Nephron (organoid): ENCODE results near the gene PPIF.

Experiments
- H3K27ac Mint-ChIP-seq, 3 experiments: 2 replicates each; pipeline ENCODE4 v1.8.0; 2020; ENCODE audit warnings: mixed read lengths in 3 of 3, mild to moderate bottlenecking in 2 of 3, moderate library complexity in 1 of 3
- H3K27me3 Mint-ChIP-seq: 2 replicates; pipeline ENCODE4 v1.8.0; 2021; ENCODE audit warnings: low read depth, mild to moderate bottlenecking, moderate library complexity, mixed read lengths
- H3K36me3 Mint-ChIP-seq: 2 replicates; pipeline ENCODE4 v1.8.0; 2020; ENCODE audit warnings: low read depth, mixed read lengths
- H3K4me1 Mint-ChIP-seq: 2 replicates; pipeline ENCODE4 v1.8.0; 2020; ENCODE audit warnings: mixed read lengths
- H3K4me3 Mint-ChIP-seq, 3 experiments: 2 replicates each; pipeline ENCODE4 v1.8.0; 2020; ENCODE audit warnings: mild to moderate bottlenecking in 3 of 3, mixed read lengths in 3 of 3, moderate library complexity in 2 of 3
- H3K9me3 Mint-ChIP-seq: 2 replicates; pipeline ENCODE4 v1.8.0; 2020; ENCODE audit warnings: mixed read lengths
- TF ChIP-seq, protein P1 (sequence below), 3 experiments: fragments of 200-600 bp; sonication (generic); IDR thresholded peaks; one replicate each; pipeline ENCODE4 v1.5.0; 2021; ENCODE audit warnings: antibody characterized with exemption in 3 of 3; ENCODE audit not compliant: unreplicated experiment in 3 of 3

PPIF gene

DNA sequence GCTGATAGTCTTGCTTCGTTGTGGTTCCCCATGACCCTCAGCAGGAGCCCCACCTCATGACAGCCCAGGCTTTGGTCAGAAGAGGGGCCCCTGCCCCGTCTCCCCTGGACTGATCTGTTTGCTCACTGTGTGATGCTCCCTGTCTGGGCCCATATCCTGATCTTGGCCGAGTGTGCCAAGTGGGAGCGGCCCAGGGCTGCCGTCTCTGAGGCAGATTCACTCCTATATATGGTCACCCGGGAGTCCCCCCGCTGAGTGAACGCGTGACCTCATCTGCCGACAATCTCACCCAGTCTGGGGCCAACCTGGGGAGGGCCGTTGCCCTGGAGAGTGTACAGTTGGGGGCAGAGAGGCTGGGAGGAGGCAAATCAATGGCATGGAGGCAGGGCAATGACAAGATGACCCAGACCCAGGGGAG lies 34.5 kb downstream of the PPIF start:
- Mint-ChIP-seq H3K27me3 (no peaks in the 10 kb centered on the region), H3K27ac (peak overlapping the region; percentile 65 to 97 (median 94)), H3K9me3 (no peaks in the 10 kb centered on the region), H3K4me1 (peaks cover 16% of the 10 kb centered on the region), H3K36me3 (peaks cover 6% of the 10 kb centered on the region), H3K4me3 (peak overlapping the region in 1 of 3 experiments; percentile 24)
- TF ChIP-seq, protein P1, sequence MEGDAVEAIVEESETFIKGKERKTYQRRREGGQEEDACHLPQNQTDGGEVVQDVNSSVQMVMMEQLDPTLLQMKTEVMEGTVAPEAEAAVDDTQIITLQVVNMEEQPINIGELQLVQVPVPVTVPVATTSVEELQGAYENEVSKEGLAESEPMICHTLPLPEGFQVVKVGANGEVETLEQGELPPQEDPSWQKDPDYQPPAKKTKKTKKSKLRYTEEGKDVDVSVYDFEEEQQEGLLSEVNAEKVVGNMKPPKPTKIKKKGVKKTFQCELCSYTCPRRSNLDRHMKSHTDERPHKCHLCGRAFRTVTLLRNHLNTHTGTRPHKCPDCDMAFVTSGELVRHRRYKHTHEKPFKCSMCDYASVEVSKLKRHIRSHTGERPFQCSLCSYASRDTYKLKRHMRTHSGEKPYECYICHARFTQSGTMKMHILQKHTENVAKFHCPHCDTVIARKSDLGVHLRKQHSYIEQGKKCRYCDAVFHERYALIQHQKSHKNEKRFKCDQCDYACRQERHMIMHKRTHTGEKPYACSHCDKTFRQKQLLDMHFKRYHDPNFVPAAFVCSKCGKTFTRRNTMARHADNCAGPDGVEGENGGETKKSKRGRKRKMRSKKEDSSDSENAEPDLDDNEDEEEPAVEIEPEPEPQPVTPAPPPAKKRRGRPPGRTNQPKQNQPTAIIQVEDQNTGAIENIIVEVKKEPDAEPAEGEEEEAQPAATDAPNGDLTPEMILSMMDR (IDR thresholded peaks at IDR 0.05; ENCODE audit: unreplicated experiment in 3 of 3): no peak

DNA sequence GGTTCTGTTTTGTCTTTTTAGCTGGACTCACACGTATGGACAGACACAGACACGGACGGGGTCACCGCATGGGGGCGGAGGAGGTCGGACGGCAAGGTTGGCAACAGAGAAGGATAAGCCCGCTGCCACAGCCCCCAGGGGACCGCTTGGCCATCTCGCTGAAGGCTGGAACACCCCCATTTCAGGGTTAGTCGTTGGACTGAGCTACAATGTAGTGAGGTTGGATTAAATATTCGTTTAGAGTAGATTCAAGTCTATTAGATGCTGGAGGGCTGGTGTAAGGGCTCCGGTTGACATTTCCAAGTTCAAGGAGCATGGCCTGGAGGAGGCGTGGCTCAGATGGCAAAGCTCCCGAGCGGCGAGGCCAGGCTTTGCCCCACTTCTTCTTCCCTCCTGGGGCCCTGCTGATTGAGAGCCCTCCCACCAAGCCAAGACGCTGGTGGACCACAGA lies 35.2 kb downstream of the PPIF start:
- Mint-ChIP-seq H3K4me3 (peak overlapping the region in 1 of 3 experiments; percentile 62), H3K27me3 (no peaks in the 10 kb centered on the region), H3K4me1 (peaks cover 16% of the 10 kb centered on the region), H3K9me3 (no peaks in the 10 kb centered on the region), H3K36me3 (peaks cover 6% of the 10 kb centered on the region), H3K27ac (peak overlapping the region; percentile 65 to 97 (median 94))
- TF ChIP-seq, protein P1 (IDR thresholded peaks at IDR 0.05; ENCODE audit: unreplicated experiment in 3 of 3): no peak

DNA sequence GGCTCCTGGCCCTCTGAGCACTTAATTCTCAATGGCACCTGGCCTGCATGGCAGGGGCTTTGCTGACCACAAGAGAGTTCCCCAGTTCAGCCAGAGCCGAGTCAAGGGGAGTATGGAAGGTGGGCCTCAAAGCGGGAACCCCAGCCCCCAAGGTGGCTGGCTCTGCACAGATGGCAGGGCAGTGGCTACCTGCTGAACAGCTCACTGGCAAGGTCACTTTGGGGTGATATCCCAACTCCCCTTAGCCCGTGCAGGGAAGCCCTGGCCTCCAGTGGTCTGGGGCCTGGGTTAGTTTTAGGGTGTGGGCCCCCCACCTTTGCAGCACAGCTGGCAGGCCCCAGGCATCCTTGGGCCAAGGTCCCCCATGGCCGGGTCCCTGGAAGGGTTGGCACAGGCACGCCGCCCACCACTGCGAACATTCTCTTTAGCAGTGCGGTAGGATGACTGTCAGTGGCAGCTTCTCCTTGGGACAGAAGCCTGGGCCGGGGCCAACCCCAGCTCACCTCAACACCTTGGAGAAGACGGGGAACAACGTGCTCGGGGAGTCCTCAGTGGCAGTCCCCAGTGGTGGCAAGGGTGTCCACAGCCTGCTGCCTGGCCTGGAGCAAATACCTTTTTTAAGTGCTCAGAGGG lies 36.8 kb downstream of the PPIF start:
- H3K9me3 Mint-ChIP-seq: no peaks in the 10 kb centered on the region
- no peaks in the 10 kb centered on the region for H3K27me3 Mint-ChIP-seq
- H3K36me3 Mint-ChIP-seq: peaks cover 6% of the 10 kb centered on the region
- TF ChIP-seq, protein P1 (IDR thresholded peaks at IDR 0.05; ENCODE audit: unreplicated experiment in 3 of 3): no peak
- H3K4me1 Mint-ChIP-seq: peaks cover 16% of the 10 kb centered on the region
- no peak overlapping the region for H3K4me3 Mint-ChIP-seq
- H3K27ac Mint-ChIP-seq: peak overlapping the region in 1 of 3 experiments; percentile 94

DNA sequence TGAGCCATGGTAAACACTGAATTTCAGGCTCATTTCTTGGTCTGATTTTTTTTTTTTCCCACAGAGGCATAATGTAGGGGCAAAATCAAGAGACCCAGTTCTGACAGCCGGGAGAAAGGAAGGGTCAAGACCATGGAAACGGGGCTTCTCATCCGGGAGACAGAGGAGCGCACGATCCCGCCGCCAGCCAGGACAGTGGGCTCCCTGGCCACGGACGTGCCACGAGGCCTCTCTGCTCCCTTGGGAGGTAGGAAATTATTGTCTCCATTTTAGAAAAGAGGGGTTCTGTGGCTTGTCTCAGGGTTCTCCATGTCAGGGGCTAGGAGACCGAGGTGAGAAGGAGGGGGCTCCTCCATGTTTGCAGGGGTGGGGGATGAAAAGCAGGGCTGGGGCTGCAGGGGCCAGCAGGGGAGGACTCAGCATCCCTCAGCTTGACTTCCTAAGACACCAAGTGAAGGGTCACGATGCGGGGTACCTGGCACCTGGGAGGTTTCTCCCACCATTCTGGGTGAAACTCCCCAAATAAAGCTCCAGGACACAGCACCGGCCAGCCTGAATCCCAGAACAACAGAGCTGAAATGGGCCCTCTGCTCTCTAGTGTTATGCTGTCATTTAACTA lies 37.6 kb downstream of the PPIF start:
- no peaks in the 10 kb centered on the region for H3K9me3 Mint-ChIP-seq
- H3K4me1 Mint-ChIP-seq: peaks cover 16% of the 10 kb centered on the region
- H3K4me3 Mint-ChIP-seq: no peak overlapping the region
- H3K27ac Mint-ChIP-seq: peak overlapping the region in 1 of 3 experiments; percentile 17
- TF ChIP-seq, protein P1 (IDR thresholded peaks at IDR 0.05; ENCODE audit: unreplicated experiment in 3 of 3): no peak
- peaks cover 10% of the 10 kb centered on the region for H3K36me3 Mint-ChIP-seq
- no peaks in the 10 kb centered on the region for H3K27me3 Mint-ChIP-seq

DNA sequence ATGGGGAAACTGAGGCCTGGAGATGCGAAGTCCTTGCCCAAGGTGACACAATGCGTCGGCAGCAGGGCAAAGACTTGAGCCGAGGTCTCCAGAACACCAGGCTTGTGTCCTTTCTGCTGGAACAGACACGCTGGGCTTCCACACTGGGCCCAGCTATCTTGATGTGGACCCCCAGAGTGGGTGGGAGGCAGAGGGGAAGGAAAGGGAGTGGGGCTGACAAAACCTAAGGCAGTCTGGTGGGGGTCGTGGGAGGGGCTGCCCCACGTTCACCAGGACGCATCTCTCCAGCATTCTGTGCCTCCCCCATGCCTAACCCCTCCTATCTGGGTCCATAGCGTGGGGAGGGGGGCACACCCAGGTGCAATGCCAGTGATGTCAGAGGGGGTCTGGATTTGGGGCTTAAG lies 38.1 kb downstream of the PPIF start:
- peaks cover 10% of the 10 kb centered on the region for H3K36me3 Mint-ChIP-seq
- no peaks in the 10 kb centered on the region for H3K27me3 Mint-ChIP-seq
- TF ChIP-seq, protein P1 (IDR thresholded peaks at IDR 0.05; ENCODE audit: unreplicated experiment in 3 of 3): no peak
- peaks cover 16% of the 10 kb centered on the region for H3K4me1 Mint-ChIP-seq
- no peaks in the 10 kb centered on the region for H3K9me3 Mint-ChIP-seq
- no peak overlapping the region for H3K27ac Mint-ChIP-seq
- no peak overlapping the region for H3K4me3 Mint-ChIP-seq
